AG10803 (cell line): ENCODE results near the gene FAM200B.

Experiments used
- DNase-seq: peaks from one replicate; pipeline ENCODE4 v3.0.0; 2010; ENCODE audit warnings: low read depth
- H3K4me3 ChIP-seq: 2 replicates; pipeline ENCODE4 v1.5.1; 2011; ENCODE audit warnings: mild to moderate bottlenecking, low read length, control low read depth
- TF ChIP-seq, protein P1 (sequence below): conservative IDR thresholded peaks from 2 replicates; pipeline ENCODE4 v1.5.1; 2011; ENCODE audit warnings: mild to moderate bottlenecking, low read length, control low read depth, inconsistent platforms

The FAM200B gene

DNA sequence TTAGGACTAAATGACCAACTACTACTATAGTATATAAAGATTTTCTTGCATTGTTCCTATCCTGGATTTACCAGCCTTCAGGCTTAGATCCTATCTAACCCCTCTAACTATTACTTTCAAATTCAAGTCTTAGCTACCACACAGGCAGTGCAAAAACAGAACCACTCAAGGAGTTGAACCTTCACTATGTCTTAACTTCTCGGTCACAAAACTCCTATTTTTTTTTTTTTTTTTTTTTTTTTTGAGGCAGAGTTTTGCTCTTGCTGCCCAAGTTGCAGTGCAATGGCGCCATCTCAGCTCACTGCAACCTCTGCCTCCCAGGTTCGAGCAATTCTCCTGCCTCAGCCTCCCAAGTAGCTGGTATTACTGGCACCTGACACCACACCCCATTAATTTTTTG, 6.3 kb upstream of the FAM200B start:
- no peak overlapping the region for H3K4me3 ChIP-seq
- no peak for DNase-seq
- TF ChIP-seq, protein P1, sequence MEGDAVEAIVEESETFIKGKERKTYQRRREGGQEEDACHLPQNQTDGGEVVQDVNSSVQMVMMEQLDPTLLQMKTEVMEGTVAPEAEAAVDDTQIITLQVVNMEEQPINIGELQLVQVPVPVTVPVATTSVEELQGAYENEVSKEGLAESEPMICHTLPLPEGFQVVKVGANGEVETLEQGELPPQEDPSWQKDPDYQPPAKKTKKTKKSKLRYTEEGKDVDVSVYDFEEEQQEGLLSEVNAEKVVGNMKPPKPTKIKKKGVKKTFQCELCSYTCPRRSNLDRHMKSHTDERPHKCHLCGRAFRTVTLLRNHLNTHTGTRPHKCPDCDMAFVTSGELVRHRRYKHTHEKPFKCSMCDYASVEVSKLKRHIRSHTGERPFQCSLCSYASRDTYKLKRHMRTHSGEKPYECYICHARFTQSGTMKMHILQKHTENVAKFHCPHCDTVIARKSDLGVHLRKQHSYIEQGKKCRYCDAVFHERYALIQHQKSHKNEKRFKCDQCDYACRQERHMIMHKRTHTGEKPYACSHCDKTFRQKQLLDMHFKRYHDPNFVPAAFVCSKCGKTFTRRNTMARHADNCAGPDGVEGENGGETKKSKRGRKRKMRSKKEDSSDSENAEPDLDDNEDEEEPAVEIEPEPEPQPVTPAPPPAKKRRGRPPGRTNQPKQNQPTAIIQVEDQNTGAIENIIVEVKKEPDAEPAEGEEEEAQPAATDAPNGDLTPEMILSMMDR = no peak

DNA sequence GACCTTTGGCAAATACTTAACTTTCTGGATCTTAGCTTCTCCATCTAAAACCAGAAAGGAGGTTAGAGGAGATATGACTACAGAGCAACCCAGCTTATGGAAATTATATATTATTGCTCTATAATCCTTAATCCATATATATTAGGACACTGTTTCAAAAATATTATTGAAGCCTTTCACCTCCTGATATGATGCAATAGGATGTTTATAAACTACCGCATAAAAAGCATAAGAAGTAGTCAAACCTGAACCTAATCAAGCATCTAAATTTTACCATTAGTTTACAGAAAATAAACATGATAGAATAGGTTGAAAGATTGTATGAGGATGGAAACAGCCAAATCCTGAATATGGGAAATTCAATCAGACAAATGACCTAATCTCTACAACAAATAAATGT, 5.6 kb upstream of the FAM200B start:
- TF ChIP-seq, protein P1 = no peak
- no peak for DNase-seq

DNA sequence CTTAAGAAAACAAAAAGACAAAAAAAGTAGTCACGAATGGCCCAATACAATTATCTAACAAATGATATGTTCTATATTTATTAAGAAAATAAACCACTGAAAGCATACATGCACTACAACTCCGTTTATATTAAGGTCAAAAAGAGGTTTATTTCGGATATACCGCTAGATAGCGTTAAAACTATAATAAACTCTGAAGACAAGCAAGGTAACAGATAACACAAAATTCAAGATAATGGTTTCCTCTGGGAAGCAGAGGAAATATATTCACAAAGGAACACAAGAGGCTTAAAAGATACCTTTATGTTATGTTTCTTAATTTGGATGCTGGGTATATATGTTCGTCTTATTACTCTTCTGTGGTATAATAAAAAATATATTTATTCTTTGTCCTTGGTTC, 4.7 kb upstream of the FAM200B start:
- TF ChIP-seq, protein P1 = no peak
- no peak overlapping the region for H3K4me3 ChIP-seq

More for the DNA sequence above, 5.6 kb upstream of the FAM200B start:
- no peak overlapping the region for H3K4me3 ChIP-seq

DNA sequence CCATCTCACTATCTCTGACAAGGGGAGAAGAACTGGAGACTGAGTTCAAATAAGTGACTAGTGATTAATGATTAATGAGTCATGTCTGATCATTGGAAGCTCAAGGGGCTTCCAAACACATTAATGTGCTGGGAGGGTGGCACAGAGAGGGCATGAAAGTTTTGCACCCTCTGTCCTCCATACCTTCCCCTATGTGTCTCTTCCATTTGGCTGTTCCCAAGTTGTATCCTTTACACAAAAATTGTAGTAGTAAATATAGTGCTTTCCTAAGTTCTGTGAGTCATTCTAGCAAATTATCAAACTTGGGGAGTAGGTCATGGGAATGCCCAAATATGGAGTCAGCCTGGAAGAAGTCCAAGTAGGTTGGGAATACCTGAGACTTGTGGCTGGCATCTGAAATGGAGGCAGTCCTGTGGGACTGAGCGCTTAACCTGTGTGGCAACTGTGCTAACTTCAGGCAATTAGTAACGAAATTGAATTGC, 4.1 kb upstream of the FAM200B start:
- no peak for DNase-seq
- TF ChIP-seq, protein P1 = no peak
- H3K4me3 ChIP-seq = no peak overlapping the region

More for the DNA sequence above, 4.7 kb upstream of the FAM200B start:
- no peak for DNase-seq

DNA sequence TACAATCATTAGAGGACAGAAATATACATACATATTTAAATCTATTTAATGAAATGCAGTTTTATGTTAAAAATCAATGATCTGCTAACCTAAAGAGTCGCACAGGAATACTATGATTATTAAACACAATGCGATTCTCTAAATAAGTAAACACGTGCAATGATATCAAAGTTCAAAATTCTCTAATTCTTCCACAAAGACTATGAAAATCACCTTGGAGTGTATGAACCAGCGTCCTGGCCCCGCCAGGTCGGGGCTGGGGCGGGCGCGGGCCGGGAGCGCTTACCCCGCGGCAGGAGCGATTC, 608 bp upstream of the FAM200B start:
- TF ChIP-seq, protein P1 = no peak
- H3K4me3 ChIP-seq = peak overlapping the region; percentile 78
- no peak for DNase-seq

DNA sequence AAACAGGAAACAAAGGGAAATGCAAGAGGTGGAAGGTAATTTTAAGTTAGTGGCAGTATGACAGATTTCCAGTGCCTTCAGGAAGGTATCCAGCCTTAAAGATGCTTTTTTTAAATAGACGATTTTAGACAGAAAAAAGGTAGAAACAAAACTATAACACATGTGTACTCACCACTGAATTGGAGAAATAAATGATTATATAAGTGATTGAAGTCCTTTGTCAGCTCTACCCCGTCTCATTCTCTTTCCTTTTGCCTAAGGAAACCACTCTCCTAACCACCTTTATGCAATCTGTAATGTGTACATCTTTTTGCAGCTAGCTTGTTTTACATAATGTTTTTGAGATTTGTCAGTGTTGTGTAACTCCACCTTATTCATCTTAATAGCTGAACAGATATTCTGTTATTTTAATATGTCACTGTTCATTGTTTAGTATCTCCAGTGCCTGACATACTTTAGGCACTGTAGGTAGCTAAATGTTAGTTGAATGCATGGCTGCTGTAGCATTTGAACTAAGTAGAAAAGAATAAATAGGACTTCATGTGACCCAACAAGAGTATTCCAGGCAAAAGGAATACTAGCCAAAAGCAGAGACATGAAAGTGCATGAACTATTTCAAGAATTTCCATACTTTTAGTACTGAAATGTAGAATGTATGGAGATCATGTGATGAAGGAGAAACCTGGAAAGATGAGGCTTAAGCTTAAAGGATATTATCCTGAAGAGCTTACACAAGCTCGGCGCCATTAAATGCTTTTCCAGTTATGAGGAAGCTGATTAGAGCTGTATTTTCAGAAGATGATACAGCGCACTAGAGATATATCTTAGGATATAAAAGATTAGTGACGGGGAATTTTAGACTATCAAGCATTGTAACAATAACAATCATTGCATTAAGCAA, 865 bp downstream of the FAM200B start:
- peak; percentile 32 for DNase-seq
- H3K4me3 ChIP-seq = peak overlapping the region; percentile 87
- TF ChIP-seq, protein P1 = no peak

DNA sequence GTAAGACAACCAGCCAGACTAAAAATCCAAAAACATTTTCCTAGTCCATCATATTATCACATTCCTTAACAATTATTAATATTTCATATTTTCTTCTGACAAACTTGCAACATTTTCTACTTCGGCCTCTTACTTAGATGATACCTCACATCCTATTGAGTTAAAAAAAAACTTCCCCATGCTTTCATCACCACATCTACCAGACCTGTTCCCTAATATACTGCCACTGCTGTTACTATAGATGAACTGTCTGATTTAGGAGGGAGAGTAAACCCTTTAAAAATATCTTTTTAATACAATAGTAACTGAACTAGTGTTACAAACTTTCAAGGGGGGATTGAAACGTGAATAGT, 1.5 kb downstream of the FAM200B start:
- TF ChIP-seq, protein P1 = no peak
- no peak for DNase-seq
- H3K4me3 ChIP-seq = peak overlapping the region; percentile 87
